ENCODE measurements around the gene AMDHD1. TPM values are rescaled to one million over a fixed set of nuclear protein-coding genes. Genes with fewer than 3 reads are reported as not detected.

Gene AMDHD1
- total and polyA plus RNA-seq, 7 experiments from 2014 or later, result 0.32 to 2.4 (median 0.77) TPM

DNA sequence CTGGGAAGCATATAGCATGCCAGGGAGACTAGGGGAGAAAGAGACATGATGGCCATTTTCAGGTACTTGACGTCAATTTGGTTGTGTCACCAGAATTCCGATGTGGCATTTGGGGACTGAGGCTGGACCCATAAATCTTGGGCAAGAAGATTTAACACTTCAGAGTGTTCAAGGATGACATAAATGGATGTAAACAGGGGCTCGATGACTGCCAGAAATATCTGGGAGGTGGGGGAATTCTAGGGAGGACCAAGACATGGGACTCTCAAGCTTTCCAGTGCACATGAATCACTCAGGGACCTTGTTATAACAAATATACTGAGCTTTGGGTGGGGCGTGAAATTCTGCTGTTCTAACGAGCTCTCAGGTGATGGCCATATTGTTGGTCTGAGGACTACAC, 35.2 kb downstream of the AMDHD1 start:
- Mint-ChIP-seq H3K9me3 (no peaks in the 10 kb centered on the region), H3K27me3 (no peaks in the 10 kb centered on the region), H3K36me3 (peaks cover 0 to 2% (median 0%) of the 10 kb centered on the region in 5 donors), H3K4me1 (no peaks in the 10 kb centered on the region), H3K27ac (no peak overlapping the region), H3K4me3 (no peak overlapping the region)
- no peaks in the 10 kb centered on the region for H3K4me1 ChIP-seq (ENCODE audit: control insufficient read depth in 2 of 2, insufficient read depth in 2 of 2, low read length in 2 of 2)
- H3K36me3 ChIP-seq (ENCODE audit: control insufficient read depth in 2 of 3, insufficient read depth in 3 of 3, low read length in 3 of 3), result no peaks in the 10 kb centered on the region
- POLR2A ChIA-PET, result no interaction called here
- DNase-seq, result no peak
- no peak overlapping the region for H3K4me3 ChIP-seq (ENCODE audit: low read length)
- no peaks in the 10 kb centered on the region for H3K27me3 ChIP-seq (ENCODE audit: control insufficient read depth in 2 of 2, insufficient read depth in 2 of 2, low read length in 2 of 2)
- CTCF ChIA-PET, result interaction anchor here (0.6 kb wide), 2 partner anchors 11 to 23 kb away, joined by 3 read pairs; no protein-coding TSS in a partner anchor
- intact Hi-C loops (cut with micrococcal nuclease), result no loop called here
- no peak overlapping the region for H3K27ac ChIP-seq (ENCODE audit: low read depth, low read length)
- no peaks in the 10 kb centered on the region for H3K9me3 ChIP-seq (ENCODE audit: control insufficient read depth in 2 of 3, low read length in 3 of 3)
- ATAC-seq, result no peak

DNA sequence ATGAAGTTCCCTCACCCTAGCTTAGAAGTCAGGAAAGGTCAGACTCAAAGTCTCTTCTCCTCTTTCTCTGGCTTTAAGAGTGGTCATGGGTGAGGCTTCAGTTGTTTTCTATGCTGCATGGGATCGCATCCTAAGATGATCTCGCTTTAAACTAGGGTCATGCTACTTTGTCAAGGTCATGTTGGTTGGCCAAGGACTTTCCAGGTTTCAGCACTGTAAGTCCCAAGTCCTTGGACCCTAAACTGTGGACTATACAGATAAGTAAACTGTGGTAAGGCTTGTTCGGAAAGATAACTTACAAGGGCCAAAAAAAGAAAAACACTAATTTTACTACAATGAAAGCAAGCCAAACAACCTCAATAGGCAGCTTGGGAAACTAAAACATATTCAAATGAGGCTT, 35.6 kb downstream of the AMDHD1 start:
- no peak overlapping the region for H3K4me3 ChIP-seq (ENCODE audit: low read length)
- H3K4me3 Mint-ChIP-seq, result no peak overlapping the region
- no peaks in the 10 kb centered on the region for H3K4me1 Mint-ChIP-seq
- H3K27me3 ChIP-seq (ENCODE audit: control insufficient read depth in 2 of 2, insufficient read depth in 2 of 2, low read length in 2 of 2), result no peaks in the 10 kb centered on the region
- no peak overlapping the region for H3K27ac Mint-ChIP-seq
- ChIA-PET CTCF (no interaction called here), POLR2A (no interaction called here)
- H3K27ac ChIP-seq (ENCODE audit: low read depth, low read length), result no peak overlapping the region
- DNase-seq, result no peak
- no peaks in the 10 kb centered on the region for H3K36me3 Mint-ChIP-seq
- no peak for ATAC-seq
- no peaks in the 10 kb centered on the region for H3K36me3 ChIP-seq (ENCODE audit: control insufficient read depth in 2 of 3, insufficient read depth in 3 of 3, low read length in 3 of 3)
- no peaks in the 10 kb centered on the region for H3K9me3 Mint-ChIP-seq
- H3K9me3 ChIP-seq (ENCODE audit: control insufficient read depth in 2 of 3, low read length in 3 of 3), result no peaks in the 10 kb centered on the region
- H3K4me1 ChIP-seq (ENCODE audit: control insufficient read depth in 2 of 2, insufficient read depth in 2 of 2, low read length in 2 of 2), result no peaks in the 10 kb centered on the region
- intact Hi-C loops (cut with micrococcal nuclease), result no loop called here
- no peaks in the 10 kb centered on the region for H3K27me3 Mint-ChIP-seq

DNA sequence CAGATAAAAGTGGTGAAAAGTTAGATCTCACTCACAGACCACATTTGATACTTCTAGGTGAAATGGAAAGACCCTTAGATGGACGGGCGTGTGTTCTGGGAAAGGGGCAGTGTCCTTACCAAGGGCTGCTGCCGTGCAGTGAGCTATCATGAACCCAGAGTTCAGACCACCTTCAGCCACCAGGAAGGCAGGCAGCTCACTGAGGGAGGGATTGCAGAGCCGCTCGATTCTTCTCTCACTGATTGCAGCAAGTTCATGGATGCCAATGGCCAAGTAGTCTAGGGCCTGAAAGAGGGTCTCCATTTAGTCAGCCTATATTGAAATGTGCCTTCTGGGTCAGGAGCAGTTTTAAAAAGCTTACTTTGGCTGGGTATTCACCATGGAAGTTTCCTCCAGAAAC, 37.3 kb downstream of the AMDHD1 start:
- Histone ChIP-seq H3K4me1 (ENCODE audit: control insufficient read depth in 2 of 2, insufficient read depth in 2 of 2, low read length in 2 of 2) (no peaks in the 10 kb centered on the region), H3K4me3 (ENCODE audit: low read length) (no peak overlapping the region), H3K9me3 (ENCODE audit: control insufficient read depth in 2 of 3, low read length in 3 of 3) (no peaks in the 10 kb centered on the region), H3K27me3 (ENCODE audit: control insufficient read depth in 2 of 2, insufficient read depth in 2 of 2, low read length in 2 of 2) (no peaks in the 10 kb centered on the region), H3K27ac (ENCODE audit: low read depth, low read length) (no peak overlapping the region), H3K36me3 (ENCODE audit: control insufficient read depth in 2 of 3, insufficient read depth in 3 of 3, low read length in 3 of 3) (no peaks in the 10 kb centered on the region)
- no peaks in the 10 kb centered on the region for H3K36me3 Mint-ChIP-seq
- ChIA-PET CTCF (interaction anchor here (0.6 kb wide), 1 partner anchor 45 kb away, joined by 3 read pairs; no protein-coding TSS in a partner anchor), POLR2A (interaction anchor here (1.4 kb wide), 1 partner anchor 37 kb away, joined by 4 read pairs; the partner anchor contains the start of genes AMDHD1 and CCDC38)
- intact Hi-C loops (cut with micrococcal nuclease), result no loop called here
- H3K27ac Mint-ChIP-seq, result no peak overlapping the region
- no peaks in the 10 kb centered on the region for H3K27me3 Mint-ChIP-seq
- H3K4me3 Mint-ChIP-seq, result no peak overlapping the region
- H3K4me1 Mint-ChIP-seq, result no peaks in the 10 kb centered on the region
- DNase-seq, result no peak
- no peaks in the 10 kb centered on the region for H3K9me3 Mint-ChIP-seq
- ATAC-seq, result no peak

DNA sequence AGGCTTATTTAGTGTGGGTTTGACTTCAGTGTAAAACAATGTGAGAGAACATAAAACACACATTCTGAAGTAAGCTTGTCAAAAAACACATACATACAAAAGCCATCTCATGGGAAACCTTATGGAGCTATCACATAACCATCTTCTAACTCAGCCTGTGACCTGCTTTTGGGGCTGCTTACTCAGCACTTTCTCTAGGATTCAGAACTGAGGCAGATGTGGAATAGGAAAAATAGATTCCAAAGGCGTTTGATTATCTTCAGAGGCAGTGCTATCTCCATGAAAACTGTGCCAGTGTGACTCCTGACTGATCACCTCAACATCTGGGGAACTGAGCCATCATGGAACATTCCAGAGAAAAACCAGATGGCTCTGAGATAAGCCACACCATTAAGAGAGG, 39.5 kb downstream of the AMDHD1 start:
- ChIA-PET POLR2A (no interaction called here), CTCF (interaction anchor here (1.5 to 1.9 kb wide), 2 partner anchors 16 to 66 kb away, joined by 4 to 6 read pairs; no protein-coding TSS in a partner anchor)
- Mint-ChIP-seq H3K36me3 (no peaks in the 10 kb centered on the region), H3K27ac (no peak overlapping the region), H3K9me3 (no peaks in the 10 kb centered on the region), H3K4me1 (no peaks in the 10 kb centered on the region), H3K27me3 (peaks cover 0 to 2% (median 0%) of the 10 kb centered on the region in 5 donors), H3K4me3 (no peak overlapping the region)
- Histone ChIP-seq H3K27ac (ENCODE audit: low read depth, low read length) (no peak overlapping the region), H3K9me3 (ENCODE audit: control insufficient read depth in 2 of 3, low read length in 3 of 3) (no peaks in the 10 kb centered on the region), H3K27me3 (ENCODE audit: control insufficient read depth in 2 of 2, insufficient read depth in 2 of 2, low read length in 2 of 2) (no peaks in the 10 kb centered on the region), H3K36me3 (ENCODE audit: control insufficient read depth in 2 of 3, insufficient read depth in 3 of 3, low read length in 3 of 3) (no peaks in the 10 kb centered on the region), H3K4me1 (ENCODE audit: control insufficient read depth in 2 of 2, insufficient read depth in 2 of 2, low read length in 2 of 2) (no peaks in the 10 kb centered on the region), H3K4me3 (ENCODE audit: low read length) (no peak overlapping the region)
- ATAC-seq (no peak), DNase-seq (no peak)
- intact Hi-C loops (cut with micrococcal nuclease), result no loop called here

DNA sequence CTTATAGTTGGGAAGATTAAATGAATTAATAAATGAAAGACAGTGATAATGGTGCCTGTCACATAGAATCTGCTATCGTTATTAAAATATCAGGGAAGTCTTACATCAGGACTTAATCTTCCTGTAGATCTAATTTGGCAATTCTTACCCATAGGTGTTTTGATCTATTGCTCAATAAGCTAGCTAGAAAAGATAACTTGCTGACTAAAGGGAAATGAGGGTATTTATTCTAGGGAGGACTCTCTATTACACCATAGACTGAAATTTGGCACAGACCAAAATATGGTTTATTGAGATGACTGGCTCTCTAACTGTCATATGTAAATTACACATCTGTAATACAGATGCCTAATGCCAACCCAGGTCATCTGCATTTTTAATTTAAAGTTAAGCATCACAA, 41.6 kb downstream of the AMDHD1 start:
- H3K4me1 ChIP-seq (ENCODE audit: control insufficient read depth in 2 of 2, insufficient read depth in 2 of 2, low read length in 2 of 2), result no peaks in the 10 kb centered on the region
- H3K4me1 Mint-ChIP-seq, result peaks cover 0 to 3% (median 0%) of the 10 kb centered on the region in 7 donors
- POLR2A ChIA-PET, result no interaction called here
- H3K27me3 Mint-ChIP-seq, result peaks cover 0 to 8% (median 0%) of the 10 kb centered on the region in 5 donors
- H3K4me3 ChIP-seq (ENCODE audit: low read length), result no peak overlapping the region
- CTCF ChIA-PET, result no interaction called here
- intact Hi-C loops (cut with micrococcal nuclease), result no loop called here
- no peaks in the 10 kb centered on the region for H3K9me3 ChIP-seq (ENCODE audit: control insufficient read depth in 2 of 3, low read length in 3 of 3)
- H3K27ac ChIP-seq (ENCODE audit: low read depth, low read length), result no peak overlapping the region
- no peaks in the 10 kb centered on the region for H3K27me3 ChIP-seq (ENCODE audit: control insufficient read depth in 2 of 2, insufficient read depth in 2 of 2, low read length in 2 of 2)
- no peaks in the 10 kb centered on the region for H3K9me3 Mint-ChIP-seq
- H3K36me3 Mint-ChIP-seq, result peaks cover 0 to 5% (median 0%) of the 10 kb centered on the region in 5 donors
- ATAC-seq, result no peak
- H3K27ac Mint-ChIP-seq, result no peak overlapping the region
- no peak for DNase-seq
- H3K36me3 ChIP-seq (ENCODE audit: control insufficient read depth in 2 of 3, insufficient read depth in 3 of 3, low read length in 3 of 3), result no peaks in the 10 kb centered on the region
- no peak overlapping the region for H3K4me3 Mint-ChIP-seq

DNA sequence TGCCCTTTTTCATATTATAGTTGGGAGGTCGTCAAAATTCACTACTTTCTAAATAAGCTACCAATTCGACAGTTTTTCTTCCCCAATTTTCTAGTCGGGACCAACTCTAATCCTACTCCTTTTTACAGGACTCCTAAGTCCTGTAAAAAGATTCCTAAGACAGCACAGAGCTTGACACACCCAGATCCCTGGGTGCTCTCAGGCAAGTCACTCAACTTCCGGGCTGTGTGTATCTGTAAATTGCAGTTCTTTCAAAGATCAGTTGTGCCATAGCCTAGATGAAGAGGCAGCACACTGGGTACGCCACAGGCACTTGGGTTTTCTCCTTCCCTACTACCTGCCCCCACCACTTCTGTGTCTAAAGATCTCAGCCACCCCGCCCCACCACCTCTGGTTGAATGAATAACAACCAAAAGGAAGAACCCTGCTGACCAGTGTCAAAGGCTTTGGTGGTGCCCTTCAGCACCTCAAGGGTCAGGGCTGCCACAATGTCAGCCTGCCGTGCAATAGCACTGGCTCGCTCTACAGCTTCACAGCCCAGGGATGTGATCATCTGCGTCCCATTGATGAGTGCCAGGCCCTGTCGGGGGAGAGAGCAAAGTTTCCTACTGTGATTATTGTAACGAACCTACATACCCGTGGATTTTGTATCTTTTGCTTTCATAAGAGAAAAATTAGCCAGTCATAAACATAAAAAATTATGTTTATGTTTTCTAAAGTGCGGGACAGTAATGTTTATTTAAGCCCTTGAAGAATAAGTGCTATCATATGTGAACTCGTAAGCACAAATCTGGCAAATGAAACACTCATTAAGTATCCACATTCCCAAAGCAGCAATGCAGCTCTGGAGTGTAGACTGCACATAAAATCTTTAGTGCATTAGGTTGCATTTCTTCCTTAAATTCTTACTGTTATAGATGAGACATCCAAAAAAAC, 43.8 kb downstream of the AMDHD1 start:
- Histone ChIP-seq H3K27ac (ENCODE audit: low read depth, low read length) (no peak overlapping the region), H3K9me3 (ENCODE audit: control insufficient read depth in 2 of 3, low read length in 3 of 3) (no peaks in the 10 kb centered on the region), H3K4me1 (ENCODE audit: control insufficient read depth in 2 of 2, insufficient read depth in 2 of 2, low read length in 2 of 2) (no peaks in the 10 kb centered on the region), H3K4me3 (ENCODE audit: low read length) (no peak overlapping the region), H3K27me3 (ENCODE audit: control insufficient read depth in 2 of 2, insufficient read depth in 2 of 2, low read length in 2 of 2) (no peaks in the 10 kb centered on the region), H3K36me3 (ENCODE audit: control insufficient read depth in 2 of 3, insufficient read depth in 3 of 3, low read length in 3 of 3) (no peaks in the 10 kb centered on the region)
- no peak for ATAC-seq
- H3K9me3 Mint-ChIP-seq, result no peaks in the 10 kb centered on the region
- H3K27me3 Mint-ChIP-seq, result peaks cover 0 to 11% (median 0%) of the 10 kb centered on the region in 5 donors
- H3K4me3 Mint-ChIP-seq, result no peak overlapping the region
- DNase-seq, result no peak
- H3K27ac Mint-ChIP-seq, result no peak overlapping the region
- H3K36me3 Mint-ChIP-seq, result peaks cover 0 to 5% (median 0%) of the 10 kb centered on the region in 5 donors
- CTCF ChIA-PET, result no interaction called here
- H3K4me1 Mint-ChIP-seq, result peaks cover 0 to 3% (median 0%) of the 10 kb centered on the region in 7 donors
- intact Hi-C loops (cut with micrococcal nuclease), result no loop called here
- POLR2A ChIA-PET, result no interaction called here
